Endodermal cell (in vitro differentiated cells): ENCODE data around the gene DEDD. TPM values are rescaled to one million over a fixed set of nuclear protein-coding genes. Genes with fewer than 3 reads are reported as not detected.

Source experiments
- DNase-seq: peaks from one replicate; pipeline ENCODE4 v3.0.0-alpha.2; 2017
- H3K27ac ChIP-seq: 2 replicates; pipeline ENCODE4 v1.5.1; 2013; ENCODE audit warnings: mild to moderate bottlenecking, low read depth, low read length, moderate library complexity
- H3K27me3 ChIP-seq: 2 replicates; pipeline ENCODE4 v1.6.1; 2013; ENCODE audit warnings: mild to moderate bottlenecking, low read length, moderate library complexity; ENCODE audit not compliant: insufficient read depth, control insufficient read depth, poor library complexity, severe bottlenecking
- H3K36me3 ChIP-seq: 2 replicates; pipeline ENCODE4 v1.7.0; 2013; ENCODE audit warnings: mild to moderate bottlenecking, low read length, moderate library complexity; ENCODE audit not compliant: control insufficient read depth, insufficient read depth
- H3K4me1 ChIP-seq: one replicate; pipeline ENCODE4 v1.7.0; 2013; ENCODE audit warnings: low read length; ENCODE audit not compliant: control insufficient read depth, insufficient read depth
- H3K4me3 ChIP-seq: 2 replicates; pipeline ENCODE4 v1.5.1; 2013; ENCODE audit warnings: mild to moderate bottlenecking, low read length, moderate library complexity
- H3K9ac ChIP-seq: 2 replicates; pipeline ENCODE4 v1.6.1; 2013; ENCODE audit warnings: mild to moderate bottlenecking, low read length, moderate library complexity; ENCODE audit not compliant: poor library complexity, severe bottlenecking; ENCODE audit errors: extremely low read depth
- H3K9me3 ChIP-seq: 2 replicates; pipeline ENCODE4 v1.6.1; 2013; ENCODE audit warnings: mild to moderate bottlenecking, low read length, moderate library complexity; ENCODE audit not compliant: control insufficient read depth
- H3K27ac Mint-ChIP-seq: 2 replicates; pipeline ENCODE4 v1.8.0; 2020; ENCODE audit warnings: mixed read lengths
- H3K27me3 Mint-ChIP-seq: 2 replicates; pipeline ENCODE4 v1.8.0; 2021; ENCODE audit warnings: mild to moderate bottlenecking, mixed read lengths; ENCODE audit not compliant: insufficient read depth
- H3K36me3 Mint-ChIP-seq: 2 replicates; pipeline ENCODE4 v1.8.0; 2020; ENCODE audit warnings: low read depth, mixed read lengths
- H3K4me1 Mint-ChIP-seq: 2 replicates; pipeline ENCODE4 v1.8.0; 2020; ENCODE audit warnings: mixed read lengths
- H3K4me3 Mint-ChIP-seq: 2 replicates; pipeline ENCODE4 v1.8.0; 2020; ENCODE audit warnings: mild to moderate bottlenecking, moderate library complexity, mixed read lengths
- H3K9me3 Mint-ChIP-seq: 2 replicates; pipeline ENCODE4 v1.8.0; 2020; ENCODE audit warnings: mild to moderate bottlenecking, mixed read lengths
- WGBS, 2 experiments: methylation state at CpG; one replicate each; pipeline versions ENCODE4 v1.1.5 to v1.1.7; 2013; ENCODE audit warnings: missing lambda C conversion rate in 2 of 2, mixed read lengths in 1 of 2; ENCODE audit not compliant: insufficient coverage in 1 of 2, insufficient read length in 1 of 2; 5-methylcytosine and 5-hydroxymethylcytosine counted together
- total RNA-seq, 2 donors: library from RNA; stranded (reverse); fragmentation: NEBNext Ultra II Directional in 1 of 2; extraction: Animal tissue kit (Norgen Biotek cat#: 25700) in 1 of 2; gene quantifications; 2 replicates in 1 of 2; 3 replicates in 1 of 2; pipeline ENCODE4 v1.2.1, GENCODE V29; 2021
- TF ChIP-seq, protein P1 (sequence below): fragments of 200-600 bp; sonication (generic); conservative IDR thresholded peaks from 2 replicates; pipeline ENCODE4 v1.5.0; 2021; ENCODE audit warnings: antibody characterized with exemption, mild to moderate bottlenecking

DEDD gene
- total RNA-seq, 2 donors from 2014 or later = 34.2 to 39.8 TPM

DNA sequence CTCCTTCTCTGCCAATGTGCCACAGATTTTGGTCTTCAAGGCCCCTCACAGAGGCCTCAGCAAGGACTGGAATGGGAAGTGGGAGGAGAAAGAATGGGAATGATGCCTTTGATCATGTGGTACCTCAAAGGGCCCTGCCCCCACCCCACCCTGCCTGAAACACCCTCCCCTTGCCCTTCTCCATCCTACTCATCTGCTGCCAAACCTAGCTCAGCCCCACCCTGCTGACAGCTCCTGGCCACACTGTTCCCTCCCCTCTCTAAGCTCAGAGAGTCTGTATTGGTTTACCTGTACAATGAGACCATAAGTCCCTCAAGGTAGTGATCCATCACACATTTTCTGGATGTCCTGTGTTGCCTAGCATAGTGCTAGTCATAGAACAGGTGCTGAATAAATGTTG is 56.1 kb downstream of the DEDD start:
- Mint-ChIP-seq H3K27ac (no peak overlapping the region), H3K27me3 (peaks cover 3% of the 10 kb centered on the region), H3K4me1 (peaks cover 11% of the 10 kb centered on the region), H3K4me3 (no peak overlapping the region), H3K36me3 (no peaks in the 10 kb centered on the region), H3K9me3 (no peaks in the 10 kb centered on the region)
- Histone ChIP-seq H3K4me3 (no peak overlapping the region), H3K27me3 (no peaks in the 10 kb centered on the region), H3K4me1 (no peaks in the 10 kb centered on the region), H3K27ac (no peak overlapping the region), H3K9ac (no peak overlapping the region), H3K9me3 (no peaks in the 10 kb centered on the region), H3K36me3 (no peaks in the 10 kb centered on the region)
- no peak for DNase-seq
- TF ChIP-seq, protein P1, sequence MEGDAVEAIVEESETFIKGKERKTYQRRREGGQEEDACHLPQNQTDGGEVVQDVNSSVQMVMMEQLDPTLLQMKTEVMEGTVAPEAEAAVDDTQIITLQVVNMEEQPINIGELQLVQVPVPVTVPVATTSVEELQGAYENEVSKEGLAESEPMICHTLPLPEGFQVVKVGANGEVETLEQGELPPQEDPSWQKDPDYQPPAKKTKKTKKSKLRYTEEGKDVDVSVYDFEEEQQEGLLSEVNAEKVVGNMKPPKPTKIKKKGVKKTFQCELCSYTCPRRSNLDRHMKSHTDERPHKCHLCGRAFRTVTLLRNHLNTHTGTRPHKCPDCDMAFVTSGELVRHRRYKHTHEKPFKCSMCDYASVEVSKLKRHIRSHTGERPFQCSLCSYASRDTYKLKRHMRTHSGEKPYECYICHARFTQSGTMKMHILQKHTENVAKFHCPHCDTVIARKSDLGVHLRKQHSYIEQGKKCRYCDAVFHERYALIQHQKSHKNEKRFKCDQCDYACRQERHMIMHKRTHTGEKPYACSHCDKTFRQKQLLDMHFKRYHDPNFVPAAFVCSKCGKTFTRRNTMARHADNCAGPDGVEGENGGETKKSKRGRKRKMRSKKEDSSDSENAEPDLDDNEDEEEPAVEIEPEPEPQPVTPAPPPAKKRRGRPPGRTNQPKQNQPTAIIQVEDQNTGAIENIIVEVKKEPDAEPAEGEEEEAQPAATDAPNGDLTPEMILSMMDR = no peak

DNA sequence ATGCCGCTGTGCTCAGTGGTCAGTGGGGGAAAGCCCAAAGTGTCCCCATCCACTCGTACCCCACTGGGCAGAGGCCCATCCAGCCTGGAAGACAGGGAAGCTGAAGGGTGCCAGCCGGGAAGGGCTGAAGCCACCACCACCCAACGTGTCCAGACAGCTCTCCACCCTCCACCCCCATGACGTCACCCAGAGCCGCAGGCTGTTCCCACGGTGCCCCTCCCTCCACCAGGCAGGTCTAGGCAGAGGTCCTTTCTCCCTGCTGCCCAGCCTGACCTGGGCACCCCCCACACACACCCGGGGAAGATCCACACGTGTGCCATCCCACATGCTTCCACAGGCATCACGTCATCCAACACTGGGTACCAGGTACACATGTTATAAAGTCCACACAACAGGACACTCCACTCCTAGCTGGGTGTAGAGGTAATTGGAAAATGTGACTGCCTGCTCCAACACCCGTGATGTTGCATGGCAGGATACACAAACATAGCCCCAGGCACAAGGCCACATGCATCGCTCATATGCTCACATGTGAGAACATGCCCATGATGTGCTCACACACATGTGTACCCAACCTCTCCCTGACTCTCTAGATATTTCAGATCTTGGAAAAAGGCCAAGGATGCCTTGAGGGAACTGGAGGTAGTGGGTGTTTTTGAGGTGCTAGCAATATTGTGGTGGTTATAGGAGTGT is 57.6 kb downstream of the DEDD start:
- Mint-ChIP-seq H3K27me3 (peaks cover 3% of the 10 kb centered on the region), H3K9me3 (no peaks in the 10 kb centered on the region), H3K27ac (no peak overlapping the region), H3K36me3 (no peaks in the 10 kb centered on the region), H3K4me3 (no peak overlapping the region), H3K4me1 (peaks cover 11% of the 10 kb centered on the region)
- DNase-seq = no peak
- Histone ChIP-seq H3K4me1 (no peaks in the 10 kb centered on the region), H3K36me3 (no peaks in the 10 kb centered on the region), H3K4me3 (no peak overlapping the region), H3K27ac (no peak overlapping the region), H3K27me3 (no peaks in the 10 kb centered on the region), H3K9ac (no peak overlapping the region), H3K9me3 (no peaks in the 10 kb centered on the region)
- TF ChIP-seq, protein P1 = no peak
- WGBS, 2 experiments = 83 to 88% methylated on average over 4 to 12 of the region's 12 CpGs

DNA sequence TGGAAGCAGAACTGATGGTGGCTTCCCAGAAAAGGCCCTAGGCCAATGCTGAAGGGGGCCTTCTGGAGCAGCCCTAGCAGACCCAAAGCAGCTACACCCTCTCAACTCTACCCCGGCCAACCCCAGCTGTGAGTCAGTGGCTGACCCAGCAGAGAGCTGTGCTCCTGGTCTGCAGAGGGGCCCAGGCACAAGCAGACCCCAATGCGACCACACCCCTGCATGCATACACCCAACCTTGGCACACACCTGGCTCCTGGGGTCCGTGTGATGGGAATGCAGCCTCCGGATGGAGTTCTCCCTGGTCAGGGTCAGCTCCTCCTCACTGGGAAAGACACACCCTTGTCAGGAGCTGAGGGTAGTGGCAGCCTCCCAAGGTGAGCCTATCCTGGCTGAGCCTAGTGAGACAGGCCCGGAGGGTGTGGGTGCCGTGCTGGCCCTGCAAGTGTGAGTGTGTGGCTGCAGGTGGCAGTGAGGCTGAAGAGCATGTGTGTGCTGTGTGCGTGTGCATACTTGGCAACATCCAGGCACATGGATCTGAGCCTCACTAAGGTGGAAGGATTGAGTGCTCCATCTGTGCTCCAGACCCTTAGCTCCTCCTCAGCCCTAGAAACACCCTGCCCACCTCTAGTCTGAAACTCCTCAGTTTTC is 58.9 kb downstream of the DEDD start:
- no peaks in the 10 kb centered on the region for H3K36me3 ChIP-seq
- Mint-ChIP-seq H3K4me1 (peaks cover 11% of the 10 kb centered on the region), H3K36me3 (no peaks in the 10 kb centered on the region), H3K27ac (no peak overlapping the region), H3K27me3 (no peaks in the 10 kb centered on the region), H3K4me3 (no peak overlapping the region), H3K9me3 (no peaks in the 10 kb centered on the region)
- no peaks in the 10 kb centered on the region for H3K4me1 ChIP-seq
- WGBS, 2 experiments = 67 to 78% methylated on average over 3 to 7 of the region's 7 CpGs
- no peak overlapping the region for H3K4me3 ChIP-seq
- H3K9me3 ChIP-seq = no peaks in the 10 kb centered on the region
- TF ChIP-seq, protein P1 = peak; percentile 18
- no peaks in the 10 kb centered on the region for H3K27me3 ChIP-seq
- H3K27ac ChIP-seq = no peak overlapping the region
- no peak for DNase-seq
- H3K9ac ChIP-seq = no peak overlapping the region
